ENCODE data around the gene HID1. TPM values are rescaled to one million over a fixed set of nuclear protein-coding genes. Genes with fewer than 3 reads are reported as not detected.
"Not testable (repeated sequence)": the region's sequence is repeated elsewhere in the genome, so short reads cannot be mapped to it uniquely, and the experiment has no call there.

Gene HID1
- total RNA-seq, 2 experiments from 2014 or later: 2.3 to 2.6 TPM

- intact Hi-C loops (cut with micrococcal nuclease): no loop called here
- H3K36me3 Mint-ChIP-seq: peaks cover 4% of the 10 kb centered on the region
- H3K27ac Mint-ChIP-seq: no peak overlapping the region
- H3K4me1 Mint-ChIP-seq (ENCODE audit: low read depth): peaks cover 24% of the 10 kb centered on the region
- DNase-seq: no peak
- ChIA-PET POLR2A (no interaction called here), CTCF (interaction anchor here (1.0 to 5.6 kb wide), 2 partner anchors 48 to 51 kb away, joined by 5 to 86 read pairs; no protein-coding TSS in a partner anchor)
- H3K4me3 Mint-ChIP-seq: no peak overlapping the region
- H3K9me3 Mint-ChIP-seq: no peaks in the 10 kb centered on the region
- H3K27me3 Mint-ChIP-seq: no peaks in the 10 kb centered on the region
These were observed 36.7 kb upstream of the HID1 start for GRCh38 chr17:75009139-75009724.

DNA sequence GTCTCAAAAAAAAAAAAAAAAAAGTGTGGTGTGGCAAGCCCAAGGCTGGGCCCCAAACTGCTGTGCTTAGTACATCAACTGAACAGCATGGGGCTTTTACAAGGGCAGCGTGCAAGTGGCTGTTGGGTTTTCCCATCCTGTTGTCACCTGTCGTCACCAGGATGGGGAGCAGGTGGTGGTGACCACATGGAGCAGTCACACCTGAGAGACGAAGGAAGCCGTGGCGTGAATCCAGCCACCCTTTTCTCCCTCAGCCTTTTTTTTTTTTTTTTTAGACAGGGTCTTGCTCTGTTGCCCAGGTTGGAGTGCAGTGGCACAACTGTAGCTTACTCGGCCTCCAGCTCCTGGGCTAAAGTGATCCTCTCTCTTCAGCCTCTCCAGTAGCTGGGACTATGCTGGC, 35.8 kb upstream of the HID1 start:
- ChIA-PET POLR2A (no interaction called here), CTCF (interaction anchor here (1.0 to 4.1 kb wide), 2 partner anchors 47 to 50 kb away, joined by 5 to 24 read pairs; no protein-coding TSS in a partner anchor)
- Mint-ChIP-seq H3K9me3 (no peaks in the 10 kb centered on the region), H3K4me3 (no peak overlapping the region), H3K27ac (no peak overlapping the region), H3K36me3 (peaks cover 2% of the 10 kb centered on the region), H3K27me3 (no peaks in the 10 kb centered on the region), H3K4me1 (ENCODE audit: low read depth) (peaks cover 17% of the 10 kb centered on the region)
- intact Hi-C loops (cut with micrococcal nuclease): no loop called here
- no peak for DNase-seq

DNA sequence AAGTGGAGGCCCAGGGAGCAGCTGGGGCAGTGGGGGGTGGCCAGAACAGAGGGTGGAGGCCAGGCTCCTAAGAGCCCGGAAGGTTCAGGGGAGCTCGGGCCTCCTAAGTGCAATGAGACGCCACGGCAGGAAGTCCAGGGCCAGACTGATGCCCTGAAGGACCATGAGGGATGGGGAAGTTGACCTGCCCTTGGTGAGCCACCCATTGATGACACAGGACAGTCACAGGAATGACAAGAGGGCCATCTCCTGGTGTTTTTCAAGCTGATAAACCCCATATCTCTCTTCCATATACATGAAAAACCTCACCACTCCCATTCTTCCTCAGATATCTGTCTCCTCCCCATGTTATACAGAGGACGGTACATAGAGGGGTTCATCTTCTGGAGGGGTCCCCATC, 34.1 kb upstream of the HID1 start:
- H3K27me3 Mint-ChIP-seq: no peaks in the 10 kb centered on the region
- no peak overlapping the region for H3K4me3 Mint-ChIP-seq

GRCh38 chr17:75006084-75006483, 33.5 kb upstream of the HID1 start:
- H3K9me3 Mint-ChIP-seq; H3K36me3 Mint-ChIP-seq; H3K4me3 Mint-ChIP-seq; H3K27me3 Mint-ChIP-seq; H3K4me1 Mint-ChIP-seq (ENCODE audit: low read depth); intact Hi-C loops (cut with micrococcal nuclease); DNase-seq; H3K27ac Mint-ChIP-seq: not testable (repeated sequence)
- CTCF ChIA-PET: interaction anchor here (4.1 kb wide), 1 partner anchor 44 kb away, joined by 24 read pairs; no protein-coding TSS in a partner anchor
- POLR2A ChIA-PET: interaction anchor here (0.8 kb wide), 1 partner anchor 136 kb away, joined by 3 read pairs; no protein-coding TSS in a partner anchor

More for the DNA sequence above, 34.1 kb upstream of the HID1 start:
- Mint-ChIP-seq H3K4me1 (ENCODE audit: low read depth) (peaks cover 6% of the 10 kb centered on the region), H3K27ac (no peak overlapping the region), H3K36me3 (no peaks in the 10 kb centered on the region), H3K9me3 (no peaks in the 10 kb centered on the region)
- no peak for DNase-seq
- ChIA-PET CTCF (interaction anchor here (1.4 to 4.1 kb wide), 2 partner anchors 45 to 49 kb away, joined by 3 to 24 read pairs; no protein-coding TSS in a partner anchor), POLR2A (no interaction called here)
- intact Hi-C loops (cut with micrococcal nuclease): no loop called here

DNA sequence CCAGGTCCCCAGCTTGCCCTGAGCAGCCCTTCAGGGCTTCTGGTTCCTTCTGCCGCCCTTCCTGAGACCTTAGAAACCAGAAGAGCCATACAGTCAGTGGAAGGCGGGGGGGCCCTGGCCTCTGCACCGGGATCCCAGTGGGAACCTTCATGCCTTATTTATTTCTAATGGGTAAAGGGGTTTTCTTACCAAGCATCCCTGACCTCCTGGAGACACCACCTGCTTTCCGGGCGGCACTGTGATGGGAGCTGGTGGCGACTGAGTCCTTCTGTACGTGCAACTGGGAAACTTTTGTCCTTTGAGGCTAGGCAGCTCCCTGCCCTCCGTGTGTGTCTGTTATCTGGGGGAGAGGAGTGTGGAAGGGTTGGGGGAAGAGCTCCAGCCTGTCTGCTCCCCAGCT, 32.7 kb upstream of the HID1 start:
- intact Hi-C loops (cut with micrococcal nuclease): no loop called here
- Mint-ChIP-seq H3K9me3 (no peaks in the 10 kb centered on the region), H3K27ac (no peak overlapping the region), H3K4me1 (ENCODE audit: low read depth) (no peaks in the 10 kb centered on the region), H3K36me3 (no peaks in the 10 kb centered on the region), H3K27me3 (no peaks in the 10 kb centered on the region), H3K4me3 (no peak overlapping the region)
- ChIA-PET CTCF (interaction anchor here (0.8 to 4.1 kb wide), 2 partner anchors 44 to 214 kb away, joined by 3 to 24 read pairs; no protein-coding TSS in a partner anchor), POLR2A (interaction anchor here (0.8 kb wide), 1 partner anchor 137 kb away, joined by 3 read pairs; no protein-coding TSS in a partner anchor)
- no peak for DNase-seq

GRCh38 chr17:75004371-75004770, 31.8 kb upstream of the HID1 start:
- Mint-ChIP-seq H3K36me3 (no peaks in the 10 kb centered on the region), H3K9me3 (no peaks in the 10 kb centered on the region), H3K27me3 (no peaks in the 10 kb centered on the region), H3K4me3 (no peak overlapping the region), H3K4me1 (ENCODE audit: low read depth) (no peaks in the 10 kb centered on the region), H3K27ac (no peak overlapping the region)
- ChIA-PET CTCF (interaction anchor here (4.1 kb wide), 1 partner anchor 43 kb away, joined by 24 read pairs; no protein-coding TSS in a partner anchor), POLR2A (interaction anchor here (1.1 kb wide), 1 partner anchor 9 kb away, joined by 6 read pairs; the partner anchor contains the start of gene MRPL58)
- intact Hi-C loops (cut with micrococcal nuclease): no loop called here
- DNase-seq: no peak

DNA sequence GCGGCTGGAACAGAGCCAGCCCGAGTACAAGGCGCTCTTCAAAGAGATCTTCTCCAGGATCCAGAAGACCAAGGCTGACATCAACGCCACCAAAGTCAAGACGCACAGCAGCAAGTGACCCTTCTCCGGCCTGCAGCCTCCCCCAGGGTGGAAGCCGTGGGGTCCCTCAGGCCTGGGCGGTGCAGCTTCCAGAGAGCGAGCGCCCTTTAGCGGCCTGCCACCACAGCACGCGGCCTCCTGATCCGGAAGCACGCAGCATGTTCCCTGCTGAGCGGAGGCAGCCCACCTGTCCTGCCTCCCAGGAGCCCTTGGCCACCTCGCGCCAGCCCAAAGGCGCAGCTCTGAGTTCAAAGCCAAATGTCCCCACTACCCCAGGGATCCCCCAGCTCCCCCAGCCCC, 31.4 kb upstream of the HID1 start:
- intact Hi-C loops (cut with micrococcal nuclease): no loop called here
- Mint-ChIP-seq H3K9me3 (no peaks in the 10 kb centered on the region), H3K4me3 (no peak overlapping the region), H3K4me1 (ENCODE audit: low read depth) (no peaks in the 10 kb centered on the region), H3K36me3 (no peaks in the 10 kb centered on the region), H3K27me3 (no peaks in the 10 kb centered on the region), H3K27ac (no peak overlapping the region)
- DNase-seq: no peak
- POLR2A ChIA-PET: interaction anchor here (1.1 kb wide), 1 partner anchor 9 kb away, joined by 6 read pairs; the partner anchor contains the start of gene MRPL58
- CTCF ChIA-PET: no interaction called here

GRCh38 chr17:75003070-75003956, 30.8 kb upstream of the HID1 start:
- Mint-ChIP-seq H3K27ac (no peak overlapping the region), H3K4me1 (ENCODE audit: low read depth) (peaks cover 1% of the 10 kb centered on the region), H3K27me3 (no peaks in the 10 kb centered on the region), H3K9me3 (no peaks in the 10 kb centered on the region), H3K4me3 (no peak overlapping the region), H3K36me3 (no peaks in the 10 kb centered on the region)
- intact Hi-C loops (cut with micrococcal nuclease): no loop called here
- ChIA-PET CTCF (no interaction called here), POLR2A (interaction anchor here (0.5 to 1.1 kb wide), 2 partner anchors 8 to 10 kb away, joined by 3 to 6 read pairs; partner anchors contain the start of gene MRPL58)
- no peak for DNase-seq

- CTCF ChIA-PET: interaction anchor here (0.7 kb wide), 1 partner anchor 11 kb away, joined by 3 read pairs; the partner anchor contains the start of gene MRPL58
- H3K9me3 Mint-ChIP-seq: no peaks in the 10 kb centered on the region
- no peak overlapping the region for H3K27ac Mint-ChIP-seq
- H3K4me1 Mint-ChIP-seq (ENCODE audit: low read depth): peaks cover 2% of the 10 kb centered on the region
- no peaks in the 10 kb centered on the region for H3K27me3 Mint-ChIP-seq
- intact Hi-C loops (cut with micrococcal nuclease): no loop called here
- H3K36me3 Mint-ChIP-seq: no peaks in the 10 kb centered on the region
- no peak for DNase-seq
- H3K4me3 Mint-ChIP-seq: no peak overlapping the region
- POLR2A ChIA-PET: no interaction called here
These were observed 29.6 kb upstream of the HID1 start for GRCh38 chr17:75001915-75002843.

DNA sequence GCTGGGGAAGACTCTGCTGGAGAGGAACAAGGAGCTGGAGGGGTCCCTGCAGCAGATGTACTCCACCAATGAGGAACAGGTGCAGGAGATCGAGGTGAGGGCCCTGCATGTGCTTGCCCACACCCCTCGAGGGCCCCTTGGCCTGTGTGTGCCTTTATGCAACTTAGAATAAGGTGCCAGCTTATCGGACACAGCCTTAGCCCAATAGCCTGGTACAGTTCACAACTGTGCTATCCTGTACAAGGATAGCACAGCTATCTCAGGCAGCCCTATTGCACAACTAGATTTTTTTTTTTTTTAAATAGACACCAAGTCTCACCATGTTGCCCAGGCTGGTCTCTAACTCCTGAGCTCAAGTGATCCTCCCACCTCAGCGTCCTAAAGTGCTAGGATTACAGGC, 27.0 kb upstream of the HID1 start:
- ChIA-PET CTCF (interaction anchor here (0.6 to 2.0 kb wide), 3 partner anchors 39 to 108 kb away, joined by 3 to 6 read pairs (median 4); no protein-coding TSS in a partner anchor), POLR2A (interaction anchor here (0.6 to 1.0 kb wide), 2 partner anchors 11 to 26 kb away, joined by 3 to 4 read pairs; no protein-coding TSS in a partner anchor)
- Mint-ChIP-seq H3K4me1 (ENCODE audit: low read depth) (peaks cover 2% of the 10 kb centered on the region), H3K4me3 (no peak overlapping the region), H3K27ac (no peak overlapping the region), H3K36me3 (no peaks in the 10 kb centered on the region), H3K9me3 (no peaks in the 10 kb centered on the region), H3K27me3 (no peaks in the 10 kb centered on the region)
- intact Hi-C loops (cut with micrococcal nuclease): no loop called here
- DNase-seq: no peak

GRCh38 chr17:74998783-74999182, 26.2 kb upstream of the HID1 start:
- H3K27me3 Mint-ChIP-seq: no peaks in the 10 kb centered on the region
- no peak overlapping the region for H3K27ac Mint-ChIP-seq
- POLR2A ChIA-PET: interaction anchor here (0.6 to 1.0 kb wide), 3 partner anchors 25 to 1081 kb away, joined by 3 to 4 read pairs (median 3); partner anchors contain the start of gene SMIM5
- DNase-seq: no peak
- no peaks in the 10 kb centered on the region for H3K36me3 Mint-ChIP-seq
- H3K4me3 Mint-ChIP-seq: no peak overlapping the region
- CTCF ChIA-PET: interaction anchor here (1.0 to 2.0 kb wide), 3 partner anchors 12 to 41 kb away, joined by 3 to 6 read pairs (median 4); partner anchors contain the start of gene CDR2L
- no peaks in the 10 kb centered on the region for H3K9me3 Mint-ChIP-seq
- intact Hi-C loops (cut with micrococcal nuclease): no loop called here
- peaks cover 2% of the 10 kb centered on the region for H3K4me1 Mint-ChIP-seq (ENCODE audit: low read depth)

Measured in activated CD4-positive, alpha-beta memory T cell treated with anti-CD3 and anti-CD28 coated beads for 36 hours (primary cell).